GM18511 (cell line): Measurements from ENCODE around the gene MAP6.

Source experiments
- ATAC-seq: cut with Tn5 transposase; IDR thresholded peaks from one replicate; pipeline ENCODE4 v1.9.1; 2021; ENCODE audit warnings: mild to moderate bottlenecking, moderate library complexity; ENCODE audit not compliant: unreplicated experiment

Gene MAP6

DNA sequence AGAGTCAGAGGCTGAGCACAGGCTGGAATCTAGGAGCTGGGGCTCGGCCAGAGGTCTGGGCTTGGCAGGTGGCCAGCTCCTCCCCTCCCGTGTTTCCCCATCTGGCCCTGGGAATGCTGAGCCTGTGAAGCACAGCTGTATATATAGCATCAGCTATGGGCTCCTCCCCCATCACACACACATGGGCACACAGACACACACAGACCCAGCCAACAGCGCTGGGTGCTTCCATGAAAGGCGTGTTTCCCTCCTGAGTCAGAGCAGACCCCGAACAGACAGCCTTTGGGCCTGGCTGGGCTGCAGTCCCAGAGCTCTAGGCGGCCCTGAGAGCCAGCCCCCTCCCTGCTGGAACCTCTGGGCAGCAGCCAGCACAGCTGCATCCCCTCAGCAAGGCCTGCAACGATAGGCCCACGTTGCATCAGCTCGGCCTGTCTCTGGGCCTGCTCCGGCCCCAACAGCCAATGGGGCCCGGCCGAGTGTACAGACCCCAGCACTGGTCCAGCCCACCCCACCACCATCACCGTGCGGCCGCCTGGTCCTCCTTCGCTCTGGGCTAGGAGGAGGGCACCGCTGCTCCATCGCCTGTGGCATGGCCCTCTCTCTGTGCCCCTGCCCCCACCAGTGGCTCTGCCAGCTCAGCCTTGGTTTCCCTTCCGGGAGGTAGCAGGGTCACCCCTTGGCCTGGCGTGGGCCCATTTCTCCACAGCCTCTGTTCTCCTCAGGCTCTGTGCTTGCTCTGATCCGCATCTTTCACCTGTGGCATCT is 114.4 kb downstream of the MAP6 start:
- ATAC-seq, result no peak

DNA sequence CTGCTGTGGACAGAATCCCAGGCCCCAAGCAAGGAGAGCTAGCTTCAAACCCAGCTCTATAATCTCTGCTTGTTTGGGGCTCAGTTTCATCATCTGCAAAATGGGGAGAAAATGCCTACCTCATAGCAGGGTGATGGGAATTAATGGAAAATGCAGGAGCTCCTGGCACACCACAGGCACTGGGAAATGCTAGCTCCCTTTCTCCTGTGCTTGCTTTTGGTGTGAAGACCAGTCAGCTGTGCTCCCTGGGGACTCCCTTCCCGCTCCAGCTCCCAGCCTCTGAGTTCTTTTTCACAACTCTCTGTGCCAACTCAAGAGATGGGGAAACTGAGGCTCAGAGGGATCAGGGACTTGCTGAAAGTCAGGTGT is 115.0 kb downstream of the MAP6 start:
- ATAC-seq, result no peak

DNA sequence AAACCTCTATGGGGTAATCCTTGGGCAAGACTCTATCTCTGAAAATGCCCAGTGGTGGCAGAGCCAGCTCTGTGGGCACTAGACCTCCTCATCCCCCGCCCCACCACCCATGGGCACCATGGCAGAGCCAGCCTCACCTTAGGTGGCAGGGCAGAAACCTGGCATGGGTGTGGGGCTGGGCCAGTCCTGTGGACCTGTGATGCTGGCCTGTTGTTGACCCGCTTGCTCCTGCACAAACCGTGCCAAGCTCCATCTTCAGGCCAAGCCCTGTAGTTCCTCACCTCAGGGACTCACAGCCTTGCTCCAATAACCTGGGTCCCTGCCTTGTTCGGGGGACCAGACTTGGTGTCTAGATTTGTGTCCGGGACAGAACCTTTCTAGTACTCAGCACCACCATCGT is 115.7 kb downstream of the MAP6 start:
- no peak for ATAC-seq

DNA sequence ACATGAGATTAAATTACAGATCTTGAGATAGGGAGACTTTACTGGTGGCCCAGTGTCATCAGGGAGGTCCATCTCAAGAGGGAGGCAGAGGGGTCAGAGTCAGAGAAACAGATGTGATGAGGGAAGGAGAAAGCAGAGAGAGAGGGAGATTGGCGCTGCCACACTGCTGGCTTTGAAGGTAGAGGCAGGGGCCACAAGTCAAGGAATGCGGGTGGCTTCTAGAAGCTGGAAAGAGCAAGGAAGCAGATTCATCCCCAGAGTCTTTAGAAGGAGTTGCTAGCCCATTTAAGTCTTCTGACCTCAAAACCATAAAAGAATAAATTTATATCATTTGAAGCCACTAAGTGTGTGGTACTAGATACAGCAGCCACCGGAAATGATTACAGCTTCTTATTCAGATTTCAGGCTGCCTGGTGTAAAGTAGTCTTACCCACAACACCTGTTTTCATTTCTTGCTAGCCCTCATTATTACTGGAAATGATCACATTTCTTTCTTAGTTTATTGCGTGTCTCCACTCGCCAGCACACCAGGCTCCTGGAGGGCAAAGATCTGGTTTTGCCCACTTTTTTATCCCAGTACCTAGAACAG is 119.4 kb downstream of the MAP6 start:
- ATAC-seq, result no peak

DNA sequence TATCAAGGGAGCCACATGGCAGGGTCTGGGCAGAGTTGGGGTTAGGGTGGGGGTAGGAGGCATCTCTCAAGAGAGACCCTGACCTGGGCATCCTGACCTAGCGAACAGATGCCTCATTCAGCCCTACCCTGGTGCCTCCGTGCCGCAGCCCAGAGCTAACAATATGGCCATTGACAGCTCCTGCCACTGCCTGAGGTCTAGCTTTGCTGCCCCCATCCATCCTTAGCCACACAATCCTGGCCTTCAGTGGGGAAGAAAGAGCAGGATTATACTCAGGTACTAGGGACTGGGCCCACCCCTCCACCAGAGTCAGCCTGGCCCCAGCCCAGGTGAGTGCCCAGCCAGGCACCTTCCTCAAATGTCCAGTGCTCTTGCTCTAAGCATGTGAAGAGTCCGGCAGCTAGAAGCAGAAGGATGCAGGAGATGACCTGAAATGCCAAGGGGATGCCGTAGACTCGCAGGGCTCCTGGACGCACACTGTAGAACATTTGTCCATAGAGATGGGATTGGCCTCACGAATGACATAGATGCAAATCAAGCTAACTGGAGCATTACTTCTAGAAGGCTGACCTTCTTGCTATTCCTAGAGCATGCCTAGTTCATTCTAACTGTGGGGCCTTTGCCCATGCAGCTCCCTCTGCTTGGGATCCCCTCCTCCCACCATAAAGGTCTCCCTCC is 120.1 kb downstream of the MAP6 start:
- no peak for ATAC-seq

DNA sequence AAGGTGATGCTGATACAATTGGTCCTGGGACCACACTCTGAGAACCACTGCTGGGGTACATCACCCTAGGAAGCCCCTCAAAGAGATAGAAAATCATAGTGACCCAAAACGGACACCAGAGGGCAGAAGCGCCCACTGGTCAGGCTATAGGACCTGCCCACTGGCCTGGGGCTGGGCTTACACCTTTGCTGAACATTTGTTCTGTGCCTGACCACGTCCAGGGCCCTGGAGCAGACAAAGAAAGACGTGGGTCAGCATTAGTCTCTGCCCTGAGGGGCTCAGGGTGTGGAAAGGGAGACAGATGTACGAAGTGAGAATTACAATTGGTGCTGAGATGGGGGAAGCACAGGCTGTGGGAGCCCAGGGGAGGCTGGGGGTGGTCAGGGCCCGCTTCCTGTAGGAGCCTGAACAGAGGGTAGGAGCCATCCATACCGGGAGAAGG is 121.2 kb downstream of the MAP6 start:
- ATAC-seq, result no peak

DNA sequence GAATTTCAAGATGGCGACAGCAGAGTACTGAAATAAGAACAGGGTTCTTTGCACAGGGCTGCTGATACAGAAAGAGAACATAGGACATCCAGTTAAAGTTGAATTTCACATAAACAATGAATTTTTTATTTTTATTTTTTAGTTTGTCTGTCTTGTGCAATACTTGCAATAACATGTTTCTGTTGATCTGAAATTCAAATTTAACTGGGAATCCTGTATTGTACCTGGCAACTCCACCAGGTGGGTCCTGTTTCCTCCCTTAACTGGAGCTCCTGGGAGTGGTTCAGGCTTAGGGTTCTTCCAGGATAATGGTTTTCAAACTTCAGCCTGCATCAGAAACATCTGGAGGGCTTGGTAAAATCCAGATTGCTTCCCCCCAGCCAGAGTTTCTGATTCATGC is 121.7 kb downstream of the MAP6 start:
- ATAC-seq, result no peak

DNA sequence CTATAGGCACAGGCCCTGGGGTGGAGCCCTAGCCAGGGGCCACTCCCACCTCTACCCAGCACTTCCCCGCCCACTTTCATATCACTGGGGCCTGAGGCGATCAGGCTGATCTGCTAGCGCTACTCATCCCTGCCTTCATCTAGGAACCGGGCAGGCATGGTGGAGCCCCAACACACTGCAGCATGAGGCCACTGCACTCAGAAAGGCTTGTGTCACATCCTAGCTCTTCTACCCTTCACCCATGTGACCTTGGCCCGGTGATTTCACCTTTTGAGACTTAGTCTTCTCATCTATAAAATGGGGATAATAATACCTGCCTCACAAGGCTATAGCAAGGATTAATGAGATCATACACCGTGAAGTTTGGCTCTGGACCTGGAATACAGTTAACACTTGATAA is 125.0 kb downstream of the MAP6 start:
- ATAC-seq, result no peak

DNA sequence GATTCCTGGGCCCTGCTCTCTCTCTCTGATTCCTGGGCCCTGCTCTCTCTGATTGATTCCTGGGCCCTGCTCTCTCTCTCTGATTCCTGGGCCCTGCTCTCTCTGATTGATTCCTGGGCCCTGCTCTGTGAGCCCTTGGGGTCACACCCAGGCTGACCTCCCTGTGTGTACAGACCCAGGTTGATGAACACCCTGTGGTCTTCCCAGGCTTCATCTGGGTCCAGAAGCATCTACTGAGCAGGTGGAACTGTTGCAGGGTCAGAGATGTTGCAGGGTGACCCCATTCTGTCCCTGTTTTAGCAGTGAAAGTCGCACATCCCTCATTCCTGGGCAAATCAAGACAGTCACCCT is 126.8 kb downstream of the MAP6 start:
- ATAC-seq, result no peak

DNA sequence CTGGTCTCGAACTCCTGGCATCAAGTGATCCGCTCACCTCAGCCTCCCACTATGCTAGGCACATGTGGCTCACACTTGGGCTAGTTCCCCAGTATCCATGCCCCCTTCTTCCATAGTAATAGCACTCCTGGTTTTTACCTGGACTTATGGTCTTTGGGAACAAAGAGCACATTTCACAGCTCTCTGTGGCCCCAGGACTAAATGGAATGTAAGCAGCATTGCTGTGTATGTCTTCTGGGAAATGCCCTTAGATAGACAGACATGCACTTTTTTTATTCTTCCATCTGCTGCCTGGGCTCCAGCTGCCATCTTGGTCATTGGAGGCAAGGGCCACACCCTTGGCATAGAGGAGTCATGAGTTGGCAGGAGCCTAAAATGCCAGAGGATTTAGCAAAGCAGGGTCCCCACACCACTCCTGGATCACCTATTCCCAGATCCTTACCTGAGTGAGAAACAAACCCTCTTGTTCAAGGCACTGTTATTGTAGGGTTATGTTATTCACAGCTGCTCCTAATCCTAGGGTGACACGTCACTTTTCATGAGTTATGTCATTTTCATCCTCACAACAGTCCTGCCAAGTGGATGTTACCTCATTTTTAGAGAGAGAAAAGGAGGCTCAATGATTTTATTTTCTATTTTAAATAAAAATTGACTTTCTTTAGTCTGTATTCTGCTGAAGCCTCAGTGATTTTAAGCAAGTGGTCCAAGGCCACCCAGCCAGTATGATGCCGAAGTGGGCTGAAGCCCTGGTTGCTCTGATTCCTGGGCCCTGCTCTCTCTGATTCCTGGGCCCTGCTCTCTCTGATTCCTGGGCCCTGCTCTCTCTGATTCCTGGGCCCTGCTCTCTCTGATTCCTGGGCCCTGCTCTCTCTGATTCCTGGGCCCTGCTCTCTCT is 127.4 kb downstream of the MAP6 start:
- ATAC-seq, result no peak

DNA sequence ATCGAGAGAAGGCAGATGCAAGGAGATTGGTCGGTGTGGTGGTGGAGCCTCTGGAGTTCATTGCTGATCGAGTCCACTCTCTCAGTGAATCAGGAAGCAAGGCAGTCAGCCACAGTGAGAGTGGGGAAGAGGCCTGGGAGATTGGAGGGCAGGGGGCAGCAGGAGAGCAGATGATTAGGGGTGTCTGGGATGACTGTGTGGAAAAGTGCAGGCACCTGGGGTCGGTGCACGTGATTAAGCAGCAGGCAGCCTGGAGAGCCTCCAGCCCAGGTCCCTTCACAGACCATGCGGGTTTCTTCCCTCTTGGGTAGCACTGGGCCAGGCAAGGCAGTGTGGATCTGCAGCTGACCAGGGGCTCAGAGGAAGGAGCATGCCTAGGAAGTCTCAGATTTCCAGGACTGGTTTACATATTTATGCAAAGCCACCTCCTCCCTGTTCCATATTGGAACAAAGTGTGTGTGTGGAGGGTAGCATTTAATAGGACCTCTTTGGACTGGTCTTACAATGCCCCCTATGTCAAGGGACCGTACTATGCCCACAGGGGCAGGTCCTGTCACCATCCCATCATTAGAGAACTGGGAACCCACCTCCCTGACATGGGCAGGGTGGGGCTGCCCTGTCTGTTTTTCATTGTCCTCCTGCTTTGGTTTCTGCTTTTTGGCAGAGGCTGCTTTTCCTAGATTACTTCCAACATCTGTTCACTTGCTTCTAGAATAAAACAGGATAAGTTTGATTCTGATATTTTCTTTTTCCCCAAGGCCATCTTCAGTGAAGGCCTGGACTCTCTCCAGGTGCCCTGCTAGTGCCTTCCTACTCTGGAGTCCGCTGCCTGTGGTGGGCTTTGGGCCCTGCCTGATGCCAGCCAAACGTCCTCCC is 129.1 kb downstream of the MAP6 start:
- ATAC-seq, result no peak

DNA sequence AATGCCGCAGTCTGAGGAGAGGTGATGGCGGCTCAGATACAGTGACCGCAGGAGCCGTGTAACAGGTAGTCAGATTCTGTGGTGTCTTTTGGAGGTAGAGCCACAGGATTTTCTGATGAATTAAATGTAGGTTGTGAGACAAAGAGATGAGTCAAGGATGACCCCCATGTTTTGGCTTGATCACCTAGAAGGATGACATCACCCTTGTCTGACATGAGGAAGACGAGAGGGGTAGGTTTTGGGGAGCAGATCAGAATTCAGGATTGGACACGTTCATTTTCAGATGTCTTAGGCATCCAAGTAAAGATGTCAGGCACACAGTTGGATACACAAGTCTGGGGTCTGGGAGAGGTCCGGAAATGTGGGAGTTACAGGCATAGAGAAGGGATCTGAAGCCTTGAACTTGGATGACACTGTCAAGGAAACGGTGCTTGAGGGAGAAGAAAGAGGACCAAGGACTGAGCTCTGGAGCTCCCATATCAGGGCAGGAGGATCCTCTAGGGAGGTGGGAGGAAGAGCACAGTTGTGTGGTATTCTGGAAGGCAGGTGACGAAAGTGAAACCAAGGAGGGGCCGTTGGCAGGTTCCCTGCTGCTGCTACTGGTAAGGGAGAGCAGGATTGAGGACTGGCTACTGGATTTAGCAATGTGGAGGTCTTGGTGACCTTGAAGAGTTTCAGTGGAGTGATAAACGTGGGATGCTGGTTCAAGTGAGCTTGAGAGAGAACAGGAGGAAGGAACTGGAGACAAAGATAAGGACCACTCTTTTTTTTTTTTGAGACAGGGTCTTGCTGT is 130.5 kb downstream of the MAP6 start:
- no peak for ATAC-seq

DNA sequence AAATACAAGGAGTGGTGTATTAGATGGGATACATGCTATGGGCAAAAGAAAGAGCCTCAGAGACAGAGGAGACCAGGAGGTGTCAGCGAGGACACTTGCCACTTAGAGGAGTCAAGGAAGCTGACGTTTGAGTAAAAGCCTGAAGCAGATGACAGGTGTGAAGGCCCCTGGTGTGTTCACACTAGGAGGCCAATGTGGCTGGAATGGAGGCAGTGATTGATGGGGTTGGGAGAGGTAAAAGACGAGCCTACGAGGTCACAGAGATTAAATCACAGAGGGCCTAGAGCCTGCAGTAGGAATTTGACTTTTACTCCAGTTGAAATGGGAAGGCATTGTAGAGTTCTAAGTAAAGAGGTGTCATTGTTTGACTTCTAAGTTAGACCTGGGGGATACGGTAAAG is 131.1 kb downstream of the MAP6 start:
- ATAC-seq, result no peak
